ENCODE data around the gene PAPSS2.

PAPSS2 gene

DNA sequence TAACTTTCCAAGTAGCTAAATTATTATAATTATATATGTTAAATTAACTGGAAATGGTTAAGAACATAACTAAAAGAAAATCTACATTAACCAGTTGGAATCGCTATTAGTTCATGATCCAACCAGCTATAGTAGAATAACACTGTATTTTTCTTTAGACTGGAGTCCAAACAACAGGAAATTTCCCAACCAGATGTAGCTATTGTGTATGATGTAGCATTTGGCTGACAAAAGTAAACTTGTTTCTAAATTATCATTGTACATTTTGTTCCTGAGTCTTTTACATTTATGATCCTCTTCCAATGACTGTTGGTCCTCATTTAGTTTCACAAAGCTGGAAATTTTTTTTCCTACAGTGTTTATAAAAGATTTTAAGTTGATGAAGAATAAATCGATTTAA lies 62.1 kb downstream of the PAPSS2 start:
- H3K4me3 ChIP-seq (ENCODE audit: low read depth, low read length) = no peak overlapping the region
- in situ Hi-C loops (cut with HindIII; ENCODE audit: low sequenced_read_pairs) = no loop called here
- TF ChIP-seq, protein P1, sequence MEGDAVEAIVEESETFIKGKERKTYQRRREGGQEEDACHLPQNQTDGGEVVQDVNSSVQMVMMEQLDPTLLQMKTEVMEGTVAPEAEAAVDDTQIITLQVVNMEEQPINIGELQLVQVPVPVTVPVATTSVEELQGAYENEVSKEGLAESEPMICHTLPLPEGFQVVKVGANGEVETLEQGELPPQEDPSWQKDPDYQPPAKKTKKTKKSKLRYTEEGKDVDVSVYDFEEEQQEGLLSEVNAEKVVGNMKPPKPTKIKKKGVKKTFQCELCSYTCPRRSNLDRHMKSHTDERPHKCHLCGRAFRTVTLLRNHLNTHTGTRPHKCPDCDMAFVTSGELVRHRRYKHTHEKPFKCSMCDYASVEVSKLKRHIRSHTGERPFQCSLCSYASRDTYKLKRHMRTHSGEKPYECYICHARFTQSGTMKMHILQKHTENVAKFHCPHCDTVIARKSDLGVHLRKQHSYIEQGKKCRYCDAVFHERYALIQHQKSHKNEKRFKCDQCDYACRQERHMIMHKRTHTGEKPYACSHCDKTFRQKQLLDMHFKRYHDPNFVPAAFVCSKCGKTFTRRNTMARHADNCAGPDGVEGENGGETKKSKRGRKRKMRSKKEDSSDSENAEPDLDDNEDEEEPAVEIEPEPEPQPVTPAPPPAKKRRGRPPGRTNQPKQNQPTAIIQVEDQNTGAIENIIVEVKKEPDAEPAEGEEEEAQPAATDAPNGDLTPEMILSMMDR (IDR thresholded peaks at IDR 0.05; ENCODE audit: low read depth, low read length, missing control alignments) = no peak
- no peak for DNase-seq (ENCODE audit: low read depth)

- TF ChIP-seq, protein P1 (IDR thresholded peaks at IDR 0.05; ENCODE audit: low read depth, low read length, missing control alignments) = no peak
- no peak overlapping the region for H3K4me3 ChIP-seq (ENCODE audit: low read depth, low read length)
- DNase-seq (ENCODE audit: low read depth) = no peak
- in situ Hi-C loops (cut with HindIII; ENCODE audit: low sequenced_read_pairs) = no loop called here
Measured at GRCh38 chr10:87722716-87723115, 63.0 kb downstream of the PAPSS2 start.

GRCh38 chr10:87723500-87723899 lies 63.8 kb downstream of the PAPSS2 start:
- in situ Hi-C loops (cut with HindIII; ENCODE audit: low sequenced_read_pairs) = no loop called here
- no peak overlapping the region for H3K4me3 ChIP-seq (ENCODE audit: low read depth, low read length)
- DNase-seq (ENCODE audit: low read depth) = no peak
- TF ChIP-seq, protein P1 (IDR thresholded peaks at IDR 0.05; ENCODE audit: low read depth, low read length, missing control alignments) = no peak

- TF ChIP-seq, protein P1 (IDR thresholded peaks at IDR 0.05; ENCODE audit: low read depth, low read length, missing control alignments) = no peak
- H3K4me3 ChIP-seq (ENCODE audit: low read depth, low read length) = no peak overlapping the region
- in situ Hi-C loops (cut with HindIII; ENCODE audit: low sequenced_read_pairs) = no loop called here
- DNase-seq (ENCODE audit: low read depth) = no peak
Measured at GRCh38 chr10:87724789-87725188, 65.1 kb downstream of the PAPSS2 start.

GRCh38 chr10:87729940-87730339 lies 70.3 kb downstream of the PAPSS2 start:
- in situ Hi-C loops (cut with HindIII; ENCODE audit: low sequenced_read_pairs) = loop anchor here (5.0 kb wide), 1 partner anchor 68 kb away; no protein-coding TSS in a partner anchor
- H3K4me3 ChIP-seq (ENCODE audit: low read depth, low read length) = no peak overlapping the region
- TF ChIP-seq, protein P1 (IDR thresholded peaks at IDR 0.05; ENCODE audit: low read depth, low read length, missing control alignments) = no peak
- no peak for DNase-seq (ENCODE audit: low read depth)

GRCh38 chr10:87733081-87733480 lies 73.4 kb downstream of the PAPSS2 start:
- H3K4me3 ChIP-seq (ENCODE audit: low read depth, low read length) = no peak overlapping the region
- TF ChIP-seq, protein P1 (IDR thresholded peaks at IDR 0.05; ENCODE audit: low read depth, low read length, missing control alignments) = no peak
- in situ Hi-C loops (cut with HindIII; ENCODE audit: low sequenced_read_pairs) = loop anchor here (5.0 kb wide), 1 partner anchor 71 kb away; no protein-coding TSS in a partner anchor
- DNase-seq (ENCODE audit: low read depth) = no peak
